Fibroblast of skin of left biceps (primary cell): ENCODE data around the gene RHEB.

Source experiments
- DNase-seq, 2 experiments: peaks; one replicate each; pipeline ENCODE4 v3.0.0-alpha.2; 2013; ENCODE audit warnings: low read depth in 2 of 2

The RHEB gene

GRCh38 chr7:151472644-151473380, 46.9 kb downstream of the RHEB start:
- DNase-seq = no peak

DNA sequence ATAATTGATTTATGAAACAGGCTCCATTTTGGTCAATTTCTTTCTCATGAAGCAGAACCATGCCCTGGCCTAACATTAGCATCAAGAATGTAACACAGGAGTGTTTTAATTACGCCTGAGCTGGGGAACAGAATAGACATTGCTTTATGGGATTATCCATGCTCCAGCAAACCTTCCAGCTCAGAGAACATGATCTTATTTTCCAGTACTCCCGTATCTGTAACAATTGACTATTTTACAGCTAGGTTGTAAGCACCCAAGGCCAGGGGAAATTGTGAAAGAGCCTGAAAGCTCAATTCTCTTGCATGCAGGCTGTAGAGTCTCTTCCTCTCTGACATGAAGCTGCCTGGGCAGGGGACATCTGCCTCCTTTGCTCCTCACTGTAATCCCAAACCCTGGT, 49.0 kb downstream of the RHEB start:
- DNase-seq = no peak

GRCh38 chr7:151469281-151469680, 50.4 kb downstream of the RHEB start:
- DNase-seq = no peak

DNA sequence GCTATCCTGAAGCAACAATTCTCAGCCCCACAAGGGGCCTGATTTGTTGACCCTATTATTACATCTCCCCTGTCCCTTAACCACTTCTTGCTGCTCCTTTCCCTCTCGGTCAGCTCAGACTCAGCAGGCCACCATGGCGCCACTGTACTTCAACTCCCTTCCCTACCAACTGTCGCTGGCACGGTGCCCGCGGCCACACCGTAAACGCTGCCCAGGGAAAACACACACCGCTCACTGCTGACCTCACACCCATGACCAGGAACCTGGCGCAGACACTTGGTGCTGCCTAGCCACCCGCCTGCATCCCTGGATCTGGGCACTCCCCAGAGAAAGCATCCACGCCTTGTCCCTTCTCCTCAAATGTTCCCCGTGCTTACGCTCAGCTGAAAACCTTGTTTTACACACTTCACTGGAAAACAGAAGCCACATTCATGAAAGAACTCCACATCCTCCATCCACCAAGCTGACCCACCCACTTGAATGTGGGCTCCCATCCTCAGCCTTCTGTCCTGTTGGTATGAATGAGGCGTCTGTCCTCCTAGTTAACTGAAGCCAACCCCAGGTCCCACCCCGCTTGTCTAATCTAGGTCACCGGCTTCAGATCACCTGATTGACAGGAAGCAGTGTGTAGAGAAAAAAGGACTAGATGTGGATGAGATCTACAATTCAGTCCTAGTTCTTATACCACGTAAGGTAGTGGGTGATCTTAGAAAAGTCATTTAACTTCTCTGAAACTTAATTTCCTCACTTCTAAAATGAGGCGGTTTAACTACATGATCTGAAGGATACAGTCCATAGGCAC, 51.3 kb downstream of the RHEB start:
- no peak for DNase-seq

GRCh38 chr7:151465169-151465568, 54.5 kb downstream of the RHEB start:
- DNase-seq = no peak

DNA sequence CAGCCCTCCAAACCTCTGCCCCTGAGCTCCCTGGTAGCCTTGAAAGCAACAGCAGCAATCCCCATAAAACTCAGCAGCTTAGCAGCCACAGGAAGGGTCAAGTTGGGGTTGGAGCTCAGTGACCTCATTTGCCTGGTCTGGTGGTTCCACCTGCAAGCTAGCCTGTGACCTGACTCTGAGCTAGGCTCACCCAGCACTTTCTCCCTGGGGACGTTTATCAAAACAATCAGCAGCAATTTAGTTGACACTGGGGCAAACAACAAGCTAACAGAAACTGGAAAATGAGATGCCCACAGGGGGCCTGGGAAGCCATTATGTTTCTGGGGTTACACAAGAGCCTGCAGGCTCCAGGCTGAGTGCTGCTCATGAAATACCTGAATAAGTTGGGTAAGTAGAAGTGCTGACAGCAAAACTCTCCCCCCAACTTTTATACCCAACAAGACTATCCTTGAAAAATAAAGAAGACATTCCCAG, 57.4 kb downstream of the RHEB start:
- no peak for DNase-seq

DNA sequence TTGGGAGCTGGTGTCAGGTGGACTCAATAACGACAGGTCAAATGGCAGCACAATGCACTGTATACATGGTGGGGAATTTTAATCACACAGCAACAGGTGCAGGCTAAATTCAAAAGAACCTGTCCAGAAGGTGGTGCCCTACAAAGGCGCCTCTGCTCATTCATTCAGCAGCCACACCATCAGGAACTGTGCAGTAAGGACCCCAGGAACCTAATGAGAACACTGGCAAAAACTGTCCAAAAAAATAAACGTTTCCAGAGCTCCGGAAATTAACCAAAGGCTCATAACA, 57.8 kb downstream of the RHEB start:
- DNase-seq = no peak

DNA sequence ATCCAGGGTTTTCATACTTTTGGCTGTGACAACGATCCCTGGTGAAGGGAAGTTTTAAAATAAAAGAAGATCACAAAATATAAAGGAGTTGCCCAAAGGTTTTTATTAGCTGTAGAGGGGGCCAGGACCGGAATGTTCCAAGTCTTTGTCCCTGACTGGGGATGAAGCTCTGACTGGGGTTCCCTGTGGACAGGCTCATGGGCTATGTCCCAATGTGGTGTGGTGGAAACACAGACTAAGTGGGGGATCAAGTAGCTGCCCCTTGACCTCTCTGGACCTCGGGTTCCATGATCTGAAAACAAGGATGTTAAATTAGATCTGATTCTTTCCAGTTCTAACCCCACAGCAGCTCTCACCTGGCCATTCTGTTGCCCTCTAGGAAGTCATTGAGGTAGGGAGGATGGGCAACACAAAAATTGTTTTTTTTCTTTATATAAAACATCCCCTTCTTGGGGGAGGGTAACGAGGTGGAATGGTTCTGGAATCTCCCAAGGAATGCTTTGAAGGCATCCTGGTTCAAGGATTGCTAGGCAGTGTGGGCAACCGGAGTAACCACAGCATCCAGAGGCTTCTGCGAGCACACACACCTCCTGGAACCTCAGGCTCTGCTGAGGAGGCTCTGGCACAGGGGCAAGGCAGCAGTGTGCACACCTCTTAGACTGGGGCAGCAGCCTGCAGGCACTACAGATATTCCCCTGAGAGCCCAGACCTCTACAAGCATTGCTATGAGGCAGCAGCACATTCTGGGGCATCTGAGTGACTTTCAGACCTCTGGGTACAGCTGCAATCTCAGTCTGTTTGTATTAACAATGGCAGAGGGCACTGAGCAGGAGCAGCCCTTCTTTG, 58.4 kb downstream of the RHEB start:
- DNase-seq = no peak

DNA sequence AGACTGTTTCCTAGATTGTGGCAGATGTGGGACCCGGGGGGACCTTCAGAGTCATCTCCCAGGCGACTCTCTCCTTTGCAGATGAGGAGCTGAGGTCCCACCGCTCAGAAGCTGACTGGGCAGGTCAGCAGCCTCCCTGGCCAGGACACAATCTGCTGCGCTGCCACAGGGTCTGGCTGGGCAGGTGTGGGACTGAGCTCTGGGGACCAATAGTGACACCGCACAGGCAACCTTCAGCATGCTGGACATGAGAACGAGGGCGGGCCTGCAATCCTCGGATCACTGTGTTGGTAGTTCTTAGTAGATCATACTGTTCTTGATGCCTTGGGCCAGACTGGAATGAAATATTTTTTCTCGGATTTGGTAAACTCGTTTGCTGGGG, 59.2 kb downstream of the RHEB start:
- DNase-seq = no peak

- DNase-seq = peak; percentile 39 to 40
These were observed 59.8 kb downstream of the RHEB start for GRCh38 chr7:151459726-151460473.

DNA sequence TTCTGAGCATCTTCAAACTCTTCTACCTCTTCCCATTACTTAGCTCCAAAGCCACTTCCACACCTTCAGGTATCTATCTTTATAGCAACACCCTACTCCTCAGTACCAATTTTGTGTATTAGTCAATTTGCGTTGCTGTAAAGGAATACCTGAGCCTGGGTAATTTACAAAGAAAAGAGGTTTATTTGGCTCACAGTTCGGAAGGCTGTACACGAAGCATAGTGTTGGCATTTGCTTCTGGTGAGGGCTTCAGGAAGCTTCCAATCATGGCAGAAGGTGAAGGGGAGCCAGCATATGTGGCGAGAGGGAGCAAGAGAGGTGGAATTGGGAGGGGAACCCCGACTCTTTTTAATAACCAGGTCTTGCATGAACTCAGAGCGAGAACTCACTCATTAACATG, 62.2 kb downstream of the RHEB start:
- DNase-seq = no peak

- no peak for DNase-seq
These were observed 62.9 kb downstream of the RHEB start for GRCh38 chr7:151456782-151457181.

DNA sequence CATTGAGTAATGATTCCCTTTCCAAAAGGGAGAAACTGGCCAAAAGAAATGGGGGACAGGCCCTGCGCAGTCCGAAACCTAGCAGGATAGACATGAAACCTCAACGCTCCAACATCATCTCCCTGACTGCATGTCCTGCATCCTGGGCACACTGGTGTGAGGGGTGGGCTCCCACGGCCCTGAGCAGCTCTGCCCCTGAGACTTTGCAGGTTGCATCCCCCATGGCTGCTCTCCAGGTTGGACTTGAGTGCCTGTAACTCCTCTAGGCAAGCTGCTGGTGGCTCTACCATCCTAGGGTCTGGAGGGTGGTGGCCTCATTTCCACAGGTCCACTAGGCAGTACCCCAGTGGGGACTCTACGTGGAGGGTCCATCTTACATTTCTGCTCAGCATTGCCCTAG, 63.4 kb downstream of the RHEB start:
- no peak for DNase-seq

GRCh38 chr7:151455690-151456089, 64.0 kb downstream of the RHEB start:
- DNase-seq = no peak

- no peak for DNase-seq
These were observed 64.7 kb downstream of the RHEB start for GRCh38 chr7:151454932-151455530.

- DNase-seq = peak in 1 of 2 experiments; percentile 12
These were observed 65.4 kb downstream of the RHEB start for GRCh38 chr7:151454305-151454704.

DNA sequence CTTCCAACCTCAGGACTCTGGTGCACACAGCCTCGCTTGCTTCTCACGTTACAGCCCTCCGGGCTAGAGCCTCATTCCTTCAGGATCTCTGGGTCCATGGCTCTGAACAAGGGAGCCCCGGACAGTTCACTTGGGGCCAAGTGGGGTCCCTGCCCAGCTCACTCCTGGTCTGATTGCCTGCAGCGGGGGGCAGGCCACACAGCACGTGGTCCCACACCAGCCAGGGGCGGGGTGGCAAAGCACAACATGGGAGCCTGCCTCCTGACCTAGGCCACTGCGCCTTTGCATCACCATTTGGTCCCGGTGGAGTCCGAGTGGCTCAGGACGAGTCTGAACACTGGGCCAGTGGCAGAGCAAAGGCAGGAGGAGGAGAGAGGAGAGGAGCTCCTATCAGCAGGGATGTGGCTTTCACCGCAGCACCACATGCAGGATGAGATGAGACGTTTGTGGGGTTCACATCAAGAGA, 66.3 kb downstream of the RHEB start:
- DNase-seq = no peak

DNA sequence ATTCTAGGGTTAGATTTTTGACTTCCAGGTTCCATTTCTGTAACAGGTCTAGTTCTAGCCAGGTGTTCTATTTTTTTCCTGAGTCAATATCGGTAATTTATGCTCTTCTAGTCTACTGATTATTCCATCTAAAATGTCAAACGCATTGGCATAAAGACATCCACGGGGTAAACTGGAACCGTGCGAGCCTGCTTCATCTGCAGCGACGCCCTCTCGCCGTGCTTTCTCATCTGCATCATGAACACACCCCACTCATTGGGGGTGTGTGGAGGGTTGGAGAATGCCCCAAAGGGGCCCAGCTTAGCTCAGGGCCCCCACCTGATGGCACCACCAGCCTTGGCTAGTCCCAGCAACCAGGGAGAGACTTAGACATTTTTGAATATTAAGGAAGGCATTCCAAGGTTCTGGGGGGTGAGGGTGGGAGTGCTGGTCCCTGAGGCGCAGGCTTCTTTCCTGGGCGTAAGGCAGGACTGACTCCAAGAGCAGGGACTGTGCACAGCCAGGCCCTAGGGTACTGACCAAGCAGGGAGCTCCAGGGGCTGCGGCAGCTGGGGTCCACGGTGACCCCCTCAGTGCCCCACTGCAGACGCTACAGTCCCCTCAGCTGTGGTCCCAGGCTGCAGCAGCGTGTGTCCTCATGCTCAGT, 66.9 kb downstream of the RHEB start:
- no peak for DNase-seq

- DNase-seq = no peak
These were observed 67.8 kb downstream of the RHEB start for GRCh38 chr7:151451626-151452571.

GRCh38 chr7:151451156-151451555, 68.5 kb downstream of the RHEB start:
- DNase-seq = no peak
